ENCODE data around the gene ABR.

Gene ABR

DNA sequence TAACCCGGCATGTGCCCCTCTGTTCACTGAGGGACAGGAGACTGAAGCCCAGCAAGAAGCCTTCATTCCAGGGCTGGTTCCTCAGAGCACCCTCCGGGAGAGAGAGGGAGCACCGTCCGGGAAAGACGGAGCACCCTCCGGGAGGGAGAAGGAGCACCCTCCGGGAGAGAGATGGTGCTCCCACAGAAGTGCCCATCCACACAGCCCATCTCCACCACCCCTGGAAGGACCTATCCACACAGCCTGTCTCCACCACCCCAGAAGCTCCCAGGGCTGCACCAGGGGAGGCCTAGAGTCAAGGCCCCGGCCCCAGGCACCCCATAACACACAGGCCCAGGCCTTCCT lies 88.6 kb downstream of the ABR start:
- DNase-seq (ENCODE audit: insufficient read length, low spot score) (no peak), FAIRE-seq (no peak)
- TF ChIP-seq POU2F2 (IDR thresholded peaks at IDR 0.05; ENCODE audit: low read depth, low read length): no peak
- TF ChIP-seq PAX5 (IDR thresholded peaks at IDR 0.05; ENCODE audit: insufficient read depth, low read length, severe bottlenecking): no peak
- TF ChIP-seq POLR2A (IDR thresholded peaks at IDR 0.05; ENCODE audit: low read depth, low read length): no peak
- no peak for TF ChIP-seq SPI1 (IDR thresholded peaks at IDR 0.05; ENCODE audit: low read depth, low read length)
- TF ChIP-seq TAF1 (IDR thresholded peaks at IDR 0.05; ENCODE audit: low read depth, low read length): no peak
- no peak for TF ChIP-seq POLR2AphosphoS5 (IDR thresholded peaks at IDR 0.05; ENCODE audit: low read depth, low read length)

- no peak for FAIRE-seq
- no peak for DNase-seq (ENCODE audit: insufficient read length, low spot score)
These were observed 89.2 kb downstream of the ABR start for GRCh38 chr17:1090465-1091189.

GRCh38 chr17:1089915-1090314 lies 89.9 kb downstream of the ABR start:
- DNase-seq (ENCODE audit: insufficient read length, low spot score): no peak
- no peak for FAIRE-seq
- TF ChIP-seq POLR2A (IDR thresholded peaks at IDR 0.05; ENCODE audit: low read depth, low read length): no peak

More at GRCh38 chr17:1090465-1091189, 89.2 kb downstream of the ABR start:
- TF ChIP-seq TAF1 (IDR thresholded peaks at IDR 0.05; ENCODE audit: low read depth, low read length): no peak
- no peak for TF ChIP-seq SPI1 (IDR thresholded peaks at IDR 0.05; ENCODE audit: low read depth, low read length)
- TF ChIP-seq POLR2AphosphoS5 (IDR thresholded peaks at IDR 0.05; ENCODE audit: low read depth, low read length): no peak
- TF ChIP-seq POU2F2 (IDR thresholded peaks at IDR 0.05; ENCODE audit: low read depth, low read length): no peak
- TF ChIP-seq POLR2A (IDR thresholded peaks at IDR 0.05; ENCODE audit: low read depth, low read length): no peak
- TF ChIP-seq PAX5 (IDR thresholded peaks at IDR 0.05; ENCODE audit: insufficient read depth, low read length, severe bottlenecking): no peak

GRCh38 chr17:1087381-1088241 lies 92.2 kb downstream of the ABR start:
- no peak for FAIRE-seq
- DNase-seq (ENCODE audit: insufficient read length, low spot score): no peak
- TF ChIP-seq POU2F2 (IDR thresholded peaks at IDR 0.05; ENCODE audit: low read depth, low read length): no peak
- TF ChIP-seq TAF1 (IDR thresholded peaks at IDR 0.05; ENCODE audit: low read depth, low read length): no peak
- no peak for TF ChIP-seq SPI1 (IDR thresholded peaks at IDR 0.05; ENCODE audit: low read depth, low read length)
- no peak for TF ChIP-seq POLR2A (IDR thresholded peaks at IDR 0.05; ENCODE audit: low read depth, low read length)
- no peak for TF ChIP-seq POLR2AphosphoS5 (IDR thresholded peaks at IDR 0.05; ENCODE audit: low read depth, low read length)
- no peak for TF ChIP-seq PAX5 (IDR thresholded peaks at IDR 0.05; ENCODE audit: insufficient read depth, low read length, severe bottlenecking)

- DNase-seq (ENCODE audit: insufficient read length, low spot score) (no peak), FAIRE-seq (no peak)
- no peak for TF ChIP-seq SPI1 (IDR thresholded peaks at IDR 0.05; ENCODE audit: low read depth, low read length)
- TF ChIP-seq POU2F2 (IDR thresholded peaks at IDR 0.05; ENCODE audit: low read depth, low read length): no peak
- no peak for TF ChIP-seq POLR2A (IDR thresholded peaks at IDR 0.05; ENCODE audit: low read depth, low read length)
- no peak for TF ChIP-seq PAX5 (IDR thresholded peaks at IDR 0.05; ENCODE audit: insufficient read depth, low read length, severe bottlenecking)
- TF ChIP-seq POLR2AphosphoS5 (IDR thresholded peaks at IDR 0.05; ENCODE audit: low read depth, low read length): no peak
- TF ChIP-seq TAF1 (IDR thresholded peaks at IDR 0.05; ENCODE audit: low read depth, low read length): no peak
These were observed 96.2 kb downstream of the ABR start for GRCh38 chr17:1083451-1084187.

GRCh38 chr17:1082579-1082978 lies 97.2 kb downstream of the ABR start:
- no peak for DNase-seq (ENCODE audit: insufficient read length, low spot score)
- TF ChIP-seq POU2F2 (IDR thresholded peaks at IDR 0.05; ENCODE audit: low read depth, low read length): no peak
- TF ChIP-seq PAX5 (IDR thresholded peaks at IDR 0.05; ENCODE audit: insufficient read depth, low read length, severe bottlenecking): no peak
- TF ChIP-seq POLR2A (IDR thresholded peaks at IDR 0.05; ENCODE audit: low read depth, low read length): no peak
- no peak for TF ChIP-seq SPI1 (IDR thresholded peaks at IDR 0.05; ENCODE audit: low read depth, low read length)
- no peak for TF ChIP-seq POLR2AphosphoS5 (IDR thresholded peaks at IDR 0.05; ENCODE audit: low read depth, low read length)
- no peak for TF ChIP-seq TAF1 (IDR thresholded peaks at IDR 0.05; ENCODE audit: low read depth, low read length)
- FAIRE-seq: no peak

- no peak for TF ChIP-seq POU2F2 (IDR thresholded peaks at IDR 0.05; ENCODE audit: low read depth, low read length)
- TF ChIP-seq TAF1 (IDR thresholded peaks at IDR 0.05; ENCODE audit: low read depth, low read length): no peak
- TF ChIP-seq PAX5 (IDR thresholded peaks at IDR 0.05; ENCODE audit: insufficient read depth, low read length, severe bottlenecking): no peak
- TF ChIP-seq POLR2A (IDR thresholded peaks at IDR 0.05; ENCODE audit: low read depth, low read length): no peak
- TF ChIP-seq POLR2AphosphoS5 (IDR thresholded peaks at IDR 0.05; ENCODE audit: low read depth, low read length): no peak
- TF ChIP-seq SPI1 (IDR thresholded peaks at IDR 0.05; ENCODE audit: low read depth, low read length): no peak
- FAIRE-seq (peak; percentile 9), DNase-seq (ENCODE audit: insufficient read length, low spot score) (no peak)
These were observed 100.8 kb downstream of the ABR start for GRCh38 chr17:1078831-1079561.

DNA sequence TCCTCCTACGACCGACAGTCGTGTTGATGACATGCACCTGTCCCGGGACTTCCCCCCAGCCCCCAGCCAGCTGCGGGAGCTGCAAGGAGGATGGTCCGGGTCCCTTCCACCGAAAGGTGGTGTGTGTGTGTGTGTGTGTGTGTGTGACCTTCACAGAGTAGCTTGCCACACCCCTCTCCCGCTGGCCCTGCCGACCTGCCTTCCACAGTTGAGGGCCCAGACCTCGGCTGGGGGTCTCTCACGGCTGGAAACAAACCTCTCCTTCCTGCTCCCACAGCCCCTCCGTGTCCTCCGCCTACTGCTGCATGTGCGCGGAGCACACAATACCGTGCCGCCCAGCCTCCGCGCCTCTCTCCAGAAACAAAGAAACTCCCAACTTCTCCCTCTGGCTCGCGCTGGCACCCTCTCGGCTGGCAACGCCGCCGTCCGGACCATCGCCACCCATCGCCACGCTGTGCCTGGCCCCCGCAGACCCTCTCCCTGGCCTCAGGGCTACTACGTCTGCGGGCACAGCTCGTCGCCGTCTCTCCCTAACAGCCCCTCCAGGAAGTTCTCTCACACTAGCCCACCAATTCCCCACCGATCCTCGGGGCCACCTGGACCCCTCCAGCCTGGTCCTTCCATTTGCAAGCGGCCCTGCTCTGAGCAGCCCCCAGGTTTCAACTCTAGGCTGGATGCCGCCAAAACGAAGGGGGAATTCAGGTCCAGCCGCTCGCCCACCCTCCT lies 101.6 kb downstream of the ABR start:
- no peak for TF ChIP-seq TAF1 (IDR thresholded peaks at IDR 0.05; ENCODE audit: low read depth, low read length)
- DNase-seq (ENCODE audit: insufficient read length, low spot score): no peak
- FAIRE-seq: no peak

All from GM12891 (cell line).